ENCODE data around the gene MGP. TPM values are rescaled to one million over a fixed set of nuclear protein-coding genes. Genes with fewer than 3 reads are reported as not detected.

Gene MGP
- total RNA-seq, 1 experiment from 2014 or later = not detected

- Histone ChIP-seq H3K27ac (no peak overlapping the region), H3K4me3 (no peak overlapping the region), H3K9me3 (replicated peaks) (no peaks in the 10 kb centered on the region), H3K36me3 (no peaks in the 10 kb centered on the region), H3K27me3 (replicated peaks) (no peaks in the 10 kb centered on the region), H3K4me1 (replicated peaks) (no peaks in the 10 kb centered on the region)
- no peak for DNase-seq (ENCODE audit: low read depth in 1 of 2, low spot score in 2 of 2)
Observed at GRCh38 chr12:14913381-14913781, 27.7 kb upstream of the MGP start.

GRCh38 chr12:14911131-14911530 lies 25.5 kb upstream of the MGP start:
- DNase-seq (ENCODE audit: low read depth in 1 of 2, low spot score in 2 of 2) = no peak
- Histone ChIP-seq H3K4me3 (no peak overlapping the region), H3K27me3 (replicated peaks) (no peaks in the 10 kb centered on the region), H3K4me1 (replicated peaks) (no peaks in the 10 kb centered on the region), H3K9me3 (replicated peaks) (no peaks in the 10 kb centered on the region), H3K27ac (no peak overlapping the region), H3K36me3 (no peaks in the 10 kb centered on the region)

- no peaks in the 10 kb centered on the region for H3K4me1 ChIP-seq (replicated peaks)
- no peaks in the 10 kb centered on the region for H3K36me3 ChIP-seq
- H3K27ac ChIP-seq = no peak overlapping the region
- no peak overlapping the region for H3K4me3 ChIP-seq
- H3K27me3 ChIP-seq (replicated peaks) = no peaks in the 10 kb centered on the region
- H3K9me3 ChIP-seq (replicated peaks) = no peaks in the 10 kb centered on the region
- no peak for DNase-seq (ENCODE audit: low read depth in 1 of 2, low spot score in 2 of 2)
Observed at GRCh38 chr12:14910090-14910915, 24.6 kb upstream of the MGP start.

DNA sequence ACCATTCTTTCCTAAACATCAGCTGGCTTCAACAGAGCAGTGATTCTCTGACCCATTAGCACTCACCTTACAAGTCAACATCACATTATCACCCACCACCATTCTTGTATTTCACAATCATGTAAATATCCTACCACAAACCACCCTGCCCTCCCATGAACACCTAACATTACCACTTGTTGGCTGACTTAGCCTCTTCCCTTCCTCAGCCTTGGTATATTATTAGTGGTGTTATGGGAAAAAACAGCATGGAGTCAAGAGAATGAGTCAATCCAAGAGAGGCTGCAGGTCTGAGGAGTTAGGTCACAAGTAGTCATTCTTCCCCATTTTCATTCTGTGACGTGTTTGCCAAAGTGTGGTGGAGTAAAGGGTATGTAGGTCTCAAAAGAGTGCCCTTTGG lies 22.3 kb upstream of the MGP start:
- H3K4me1 ChIP-seq (replicated peaks) = no peaks in the 10 kb centered on the region
- no peak overlapping the region for H3K27ac ChIP-seq
- H3K27me3 ChIP-seq (replicated peaks) = no peaks in the 10 kb centered on the region
- no peaks in the 10 kb centered on the region for H3K36me3 ChIP-seq
- no peak overlapping the region for H3K4me3 ChIP-seq
- no peak for DNase-seq (ENCODE audit: low read depth in 1 of 2, low spot score in 2 of 2)
- no peaks in the 10 kb centered on the region for H3K9me3 ChIP-seq (replicated peaks)

DNA sequence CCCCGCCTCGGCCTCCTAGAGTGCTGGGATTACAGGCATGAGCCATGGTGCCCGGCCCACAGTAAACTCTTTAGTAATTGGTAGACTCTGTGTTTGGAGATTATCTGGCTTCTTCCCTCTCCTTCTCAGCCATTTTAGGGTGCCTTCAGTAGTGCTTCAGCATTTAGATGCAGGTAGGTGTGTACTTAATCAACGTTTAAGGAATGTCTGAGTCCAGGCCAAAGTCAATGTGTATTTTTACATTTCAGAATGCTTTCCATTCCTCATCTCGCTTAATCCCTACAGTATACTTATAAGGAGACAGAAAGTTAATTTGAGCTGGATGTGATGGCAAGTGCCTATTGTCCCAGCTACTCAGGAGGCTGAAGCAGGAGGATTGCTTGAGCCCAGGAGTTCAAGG lies 20.5 kb upstream of the MGP start:
- no peaks in the 10 kb centered on the region for H3K9me3 ChIP-seq (replicated peaks)
- no peak overlapping the region for H3K4me3 ChIP-seq
- no peak for DNase-seq (ENCODE audit: low read depth in 1 of 2, low spot score in 2 of 2)
- H3K27me3 ChIP-seq (replicated peaks) = no peaks in the 10 kb centered on the region
- no peak overlapping the region for H3K27ac ChIP-seq
- no peaks in the 10 kb centered on the region for H3K4me1 ChIP-seq (replicated peaks)
- no peaks in the 10 kb centered on the region for H3K36me3 ChIP-seq

DNA sequence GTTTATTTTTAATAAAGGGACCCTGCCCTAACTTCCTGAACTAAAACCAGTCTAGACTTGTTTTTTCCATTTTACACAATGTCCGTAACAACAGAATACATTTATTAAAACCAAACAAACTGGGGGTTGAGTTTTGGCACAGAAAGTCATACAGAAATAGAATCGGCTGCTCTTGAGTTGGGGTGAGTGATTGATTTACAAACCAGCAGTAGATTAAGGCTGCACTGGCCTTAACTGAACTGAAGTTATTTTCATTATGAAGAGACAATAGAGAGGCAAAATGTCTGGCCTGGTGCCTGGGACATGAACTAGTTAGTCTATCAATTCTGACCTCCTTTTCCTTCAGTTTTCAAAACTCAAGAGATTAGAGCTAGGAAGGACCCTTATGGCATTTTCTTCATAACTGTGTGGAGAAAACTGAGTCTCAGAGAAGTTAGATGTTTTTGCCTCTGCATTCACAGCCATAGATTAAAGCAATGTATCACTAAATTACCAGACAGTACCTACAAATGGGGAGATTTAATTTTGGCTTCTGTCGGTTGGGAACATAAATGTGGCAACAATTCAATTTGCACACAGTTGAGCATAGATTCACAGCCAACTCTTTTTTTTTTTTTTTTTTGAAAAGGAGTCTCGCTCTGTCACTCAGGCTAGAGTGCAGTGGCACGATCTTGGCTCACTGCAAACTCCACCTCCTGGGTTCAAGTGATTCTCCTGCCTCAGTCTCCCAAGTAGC lies 19.8 kb upstream of the MGP start:
- no peak overlapping the region for H3K27ac ChIP-seq
- no peak overlapping the region for H3K4me3 ChIP-seq
- H3K4me1 ChIP-seq (replicated peaks) = no peaks in the 10 kb centered on the region
- H3K9me3 ChIP-seq (replicated peaks) = no peaks in the 10 kb centered on the region
- no peaks in the 10 kb centered on the region for H3K36me3 ChIP-seq
- H3K27me3 ChIP-seq (replicated peaks) = no peaks in the 10 kb centered on the region
- no peak for DNase-seq (ENCODE audit: low read depth in 1 of 2, low spot score in 2 of 2)

DNA sequence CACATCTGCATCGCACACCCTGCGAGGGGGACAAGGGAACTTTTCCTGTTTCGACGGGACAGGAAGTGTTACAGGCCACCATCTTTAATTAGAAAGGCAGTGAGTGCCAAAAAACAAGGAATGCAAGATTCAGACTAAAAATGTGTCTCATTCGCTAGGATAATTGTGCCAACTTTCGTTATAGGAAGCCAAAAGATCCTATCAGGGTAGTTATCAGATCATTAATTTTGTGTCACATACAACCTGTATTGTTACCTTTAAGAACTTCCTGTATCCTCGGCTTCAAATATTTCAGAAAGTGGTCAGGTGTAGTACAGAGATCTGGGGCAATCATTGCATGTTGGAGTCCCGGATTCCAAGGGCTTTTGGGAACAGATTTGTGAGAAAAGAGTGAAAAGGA lies 19.2 kb upstream of the MGP start:
- H3K4me3 ChIP-seq = no peak overlapping the region
- H3K4me1 ChIP-seq (replicated peaks) = no peaks in the 10 kb centered on the region
- no peak for DNase-seq (ENCODE audit: low read depth in 1 of 2, low spot score in 2 of 2)
- no peak overlapping the region for H3K27ac ChIP-seq
- H3K27me3 ChIP-seq (replicated peaks) = no peaks in the 10 kb centered on the region
- H3K36me3 ChIP-seq = no peaks in the 10 kb centered on the region
- no peaks in the 10 kb centered on the region for H3K9me3 ChIP-seq (replicated peaks)

DNA sequence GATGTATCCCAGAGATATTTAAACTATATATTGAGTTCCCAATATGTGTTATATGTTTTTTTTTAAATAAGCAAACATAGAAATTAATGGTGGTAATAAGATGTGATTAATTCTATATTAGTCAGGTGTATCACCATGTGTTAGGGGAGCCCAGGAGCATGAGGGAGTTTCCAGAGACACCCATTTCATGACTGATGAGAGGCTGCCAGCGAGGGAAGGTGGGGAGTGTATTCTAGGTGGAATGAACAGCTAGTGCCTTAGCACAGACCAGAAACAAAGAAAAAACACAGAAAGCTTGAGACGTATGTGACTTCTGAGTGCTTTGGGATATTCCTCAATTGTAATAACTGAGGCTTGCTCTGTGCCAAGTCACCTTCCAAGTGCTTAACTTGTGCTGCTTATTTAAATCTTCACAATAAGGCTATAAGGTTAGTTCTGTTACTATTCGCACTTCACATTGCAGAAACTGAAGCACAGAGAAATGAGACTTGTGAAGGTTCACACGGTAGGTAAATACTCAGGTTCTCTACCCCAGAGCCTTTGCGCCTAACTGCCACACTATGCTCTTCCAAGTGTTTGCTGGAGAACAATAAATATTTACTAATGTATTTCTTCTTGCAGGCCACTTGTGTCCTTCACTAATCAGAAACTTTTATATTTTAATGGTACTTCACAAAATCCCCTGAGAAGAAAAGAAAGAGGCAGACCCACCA lies 17.9 kb upstream of the MGP start:
- DNase-seq (ENCODE audit: low read depth in 1 of 2, low spot score in 2 of 2) = no peak

GRCh38 chr12:14902465-14902864 lies 16.8 kb upstream of the MGP start:
- no peak for DNase-seq (ENCODE audit: low read depth in 1 of 2, low spot score in 2 of 2)
- no peaks in the 10 kb centered on the region for H3K36me3 ChIP-seq
- H3K4me1 ChIP-seq (replicated peaks) = no peaks in the 10 kb centered on the region
- no peak overlapping the region for H3K27ac ChIP-seq
- no peaks in the 10 kb centered on the region for H3K9me3 ChIP-seq (replicated peaks)
- H3K4me3 ChIP-seq = no peak overlapping the region
- H3K27me3 ChIP-seq (replicated peaks) = no peaks in the 10 kb centered on the region

More for the DNA sequence above, 17.9 kb upstream of the MGP start:
- Histone ChIP-seq H3K4me3 (no peak overlapping the region), H3K4me1 (replicated peaks) (no peaks in the 10 kb centered on the region), H3K36me3 (no peaks in the 10 kb centered on the region), H3K27me3 (replicated peaks) (no peaks in the 10 kb centered on the region), H3K9me3 (replicated peaks) (no peaks in the 10 kb centered on the region), H3K27ac (no peak overlapping the region)

DNA sequence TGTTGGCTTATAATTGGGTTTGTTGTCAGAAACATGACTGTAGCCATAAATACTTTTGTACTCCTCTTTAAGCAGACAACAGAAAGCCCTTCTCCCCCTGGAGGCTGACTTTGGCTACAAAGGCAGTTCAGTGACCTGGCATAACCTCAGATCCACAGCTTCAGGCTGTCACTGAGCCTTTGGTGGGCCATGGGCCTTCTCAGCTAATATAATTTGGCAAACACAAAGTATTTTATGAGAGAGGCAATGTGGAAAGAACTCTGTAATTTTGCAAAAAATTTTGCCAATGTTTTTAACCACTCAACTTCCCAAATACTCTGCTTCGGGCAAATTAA lies 15.5 kb upstream of the MGP start:
- H3K9me3 ChIP-seq (replicated peaks) = no peaks in the 10 kb centered on the region
- DNase-seq (ENCODE audit: low read depth in 1 of 2, low spot score in 2 of 2) = no peak
- H3K27ac ChIP-seq = no peak overlapping the region
- H3K36me3 ChIP-seq = no peaks in the 10 kb centered on the region
- no peaks in the 10 kb centered on the region for H3K27me3 ChIP-seq (replicated peaks)
- H3K4me3 ChIP-seq = no peak overlapping the region
- H3K4me1 ChIP-seq (replicated peaks) = no peaks in the 10 kb centered on the region

DNA sequence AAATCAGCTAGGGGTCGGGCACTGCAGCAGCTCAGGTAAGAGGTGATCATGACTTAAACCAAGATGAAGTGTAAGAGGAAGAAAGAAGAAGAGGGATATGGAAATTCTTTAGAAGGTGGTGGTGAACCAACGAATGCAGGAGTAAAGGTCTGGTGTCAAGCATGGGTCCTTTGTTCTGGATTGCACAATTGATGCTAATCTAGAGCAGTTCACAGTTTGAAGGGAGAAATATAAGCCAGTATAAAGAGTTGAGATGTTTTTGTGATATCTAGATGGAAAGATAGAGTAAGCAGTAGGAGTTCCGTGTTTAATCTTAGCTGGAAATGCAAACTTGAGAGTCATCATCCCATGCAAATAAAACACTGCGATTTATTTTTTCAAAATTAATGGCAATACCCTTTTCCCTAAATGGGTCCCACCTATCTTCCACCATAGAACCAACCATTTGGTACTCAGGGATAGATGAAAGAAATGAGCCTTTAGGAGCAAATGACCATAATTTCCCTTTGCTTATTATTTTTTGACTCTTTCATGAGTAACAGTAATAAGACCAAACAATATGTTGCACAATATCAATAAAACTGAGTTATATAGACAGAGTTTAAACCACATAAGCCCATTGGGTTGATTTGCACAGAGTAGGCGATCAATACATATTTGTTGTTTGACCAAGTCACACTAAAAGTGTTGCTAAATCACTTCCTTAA lies 15.0 kb upstream of the MGP start:
- no peak overlapping the region for H3K27ac ChIP-seq
- no peaks in the 10 kb centered on the region for H3K4me1 ChIP-seq (replicated peaks)
- no peaks in the 10 kb centered on the region for H3K9me3 ChIP-seq (replicated peaks)
- H3K27me3 ChIP-seq (replicated peaks) = no peaks in the 10 kb centered on the region
- H3K36me3 ChIP-seq = no peaks in the 10 kb centered on the region
- DNase-seq (ENCODE audit: low read depth in 1 of 2, low spot score in 2 of 2) = no peak
- H3K4me3 ChIP-seq = no peak overlapping the region

DNA sequence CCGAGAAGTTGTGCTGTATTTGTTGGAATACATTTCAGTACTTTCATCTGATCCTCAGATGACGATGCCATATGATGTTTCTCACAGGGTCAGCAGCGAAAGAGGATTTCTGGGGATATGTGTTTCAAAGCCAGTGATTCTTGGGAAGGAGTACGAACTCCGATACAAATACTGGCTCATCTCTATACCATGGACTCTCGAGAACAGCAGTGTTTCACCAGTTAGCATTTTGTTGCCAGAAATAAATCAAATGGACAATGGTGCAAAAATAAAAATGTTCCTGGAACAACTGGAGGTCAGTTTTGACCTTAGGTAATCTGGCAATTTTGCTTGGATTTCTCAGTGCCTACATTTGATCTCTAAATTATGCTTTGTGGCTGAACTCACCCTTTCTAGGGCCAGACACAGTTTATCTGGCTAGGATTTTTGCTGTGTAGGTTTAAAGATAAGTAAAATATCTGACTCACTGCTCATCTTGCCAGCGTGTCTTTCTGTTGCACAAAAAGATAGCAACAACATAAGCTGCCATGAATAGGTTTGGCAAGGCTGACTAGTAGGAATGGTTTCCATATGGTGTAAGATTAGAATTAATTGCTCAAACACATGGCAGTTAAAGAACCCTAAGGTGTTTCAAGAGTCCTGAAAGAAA lies 11.0 kb upstream of the MGP start:
- Histone ChIP-seq H3K36me3 (no peaks in the 10 kb centered on the region), H3K4me3 (no peak overlapping the region), H3K4me1 (replicated peaks) (no peaks in the 10 kb centered on the region), H3K27ac (no peak overlapping the region), H3K27me3 (replicated peaks) (no peaks in the 10 kb centered on the region), H3K9me3 (replicated peaks) (no peaks in the 10 kb centered on the region; the same call in 1 of the 2 replicates)
- DNase-seq (ENCODE audit: low read depth in 1 of 2, low spot score in 2 of 2) = no peak

- no peaks in the 10 kb centered on the region; the same call in 1 of the 2 replicates for H3K9me3 ChIP-seq (replicated peaks)
- no peak overlapping the region for H3K27ac ChIP-seq
- no peaks in the 10 kb centered on the region for H3K4me1 ChIP-seq (replicated peaks)
- H3K27me3 ChIP-seq (replicated peaks) = no peaks in the 10 kb centered on the region
- H3K36me3 ChIP-seq = no peaks in the 10 kb centered on the region
- no peak for DNase-seq (ENCODE audit: low read depth in 1 of 2, low spot score in 2 of 2)
- no peak overlapping the region for H3K4me3 ChIP-seq
Observed at GRCh38 chr12:14893506-14894250, 8.0 kb upstream of the MGP start.

Data from SJSA1 (cell line).